GM18861 (cell line): ENCODE measurements around the gene PLPP2.

ENCODE experiments used
- ATAC-seq: cut with Tn5 transposase; IDR thresholded peaks from one replicate; pipeline ENCODE4 v1.9.1; 2021; ENCODE audit not compliant: unreplicated experiment

PLPP2 gene

DNA sequence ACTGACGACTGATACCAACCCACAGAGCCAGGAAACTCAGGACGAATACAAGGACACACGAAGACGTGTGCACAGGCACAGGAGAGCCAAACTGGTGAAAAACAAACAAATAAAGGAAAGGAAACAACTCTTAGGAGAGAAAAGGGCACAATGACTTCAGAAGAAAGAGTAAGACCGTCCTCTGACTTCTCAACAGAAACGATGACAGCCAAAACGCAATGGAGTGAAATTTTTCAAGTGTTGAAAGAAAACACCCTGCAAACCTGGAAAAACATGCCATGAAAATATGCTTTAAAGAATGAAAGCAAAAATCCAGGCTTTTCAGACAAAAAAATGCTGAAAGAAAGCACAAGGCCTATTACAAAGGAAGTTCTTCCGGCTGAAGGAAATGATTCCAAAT lies 24.6 kb upstream of the PLPP2 start:
- ATAC-seq: no peak

DNA sequence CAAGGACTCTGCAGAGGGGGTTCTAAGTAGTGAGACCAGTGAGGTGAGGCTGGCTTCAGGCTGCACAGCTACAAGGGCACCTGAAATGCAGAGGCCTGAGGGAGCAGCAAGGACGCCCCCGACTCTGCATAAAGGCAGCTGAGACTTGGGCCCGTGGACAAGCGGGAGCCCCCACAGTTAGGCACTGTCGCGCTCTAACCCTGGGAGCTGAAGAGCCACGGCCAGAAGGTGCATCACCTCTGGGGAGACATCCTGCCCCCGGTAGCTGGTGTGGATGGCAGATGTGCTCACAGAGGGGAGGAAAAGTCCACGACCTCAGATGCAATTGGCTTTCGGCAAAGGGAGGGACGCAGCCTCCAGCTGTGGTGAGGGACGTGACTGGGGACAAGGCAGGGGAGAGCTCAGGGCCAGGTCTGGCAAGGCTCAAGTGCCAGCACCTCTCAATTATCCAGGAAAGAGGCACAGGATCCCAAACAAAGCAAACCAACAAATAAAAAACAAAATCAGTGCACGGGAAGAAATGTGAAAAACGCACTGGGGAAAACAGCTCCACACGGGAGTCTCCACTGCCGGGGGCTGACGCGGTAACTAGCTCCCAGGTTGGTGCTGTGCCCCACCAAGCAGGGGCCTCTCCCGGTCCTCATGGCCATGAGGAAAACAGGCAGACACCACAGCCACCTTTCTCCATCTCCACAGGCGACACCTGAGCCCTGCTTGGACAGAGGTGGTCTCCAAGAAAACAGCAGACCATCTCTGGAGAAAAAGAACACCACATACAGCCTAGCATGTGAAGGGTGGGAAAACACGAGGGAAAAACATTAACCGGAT lies 23.0 kb upstream of the PLPP2 start:
- ATAC-seq: no peak

DNA sequence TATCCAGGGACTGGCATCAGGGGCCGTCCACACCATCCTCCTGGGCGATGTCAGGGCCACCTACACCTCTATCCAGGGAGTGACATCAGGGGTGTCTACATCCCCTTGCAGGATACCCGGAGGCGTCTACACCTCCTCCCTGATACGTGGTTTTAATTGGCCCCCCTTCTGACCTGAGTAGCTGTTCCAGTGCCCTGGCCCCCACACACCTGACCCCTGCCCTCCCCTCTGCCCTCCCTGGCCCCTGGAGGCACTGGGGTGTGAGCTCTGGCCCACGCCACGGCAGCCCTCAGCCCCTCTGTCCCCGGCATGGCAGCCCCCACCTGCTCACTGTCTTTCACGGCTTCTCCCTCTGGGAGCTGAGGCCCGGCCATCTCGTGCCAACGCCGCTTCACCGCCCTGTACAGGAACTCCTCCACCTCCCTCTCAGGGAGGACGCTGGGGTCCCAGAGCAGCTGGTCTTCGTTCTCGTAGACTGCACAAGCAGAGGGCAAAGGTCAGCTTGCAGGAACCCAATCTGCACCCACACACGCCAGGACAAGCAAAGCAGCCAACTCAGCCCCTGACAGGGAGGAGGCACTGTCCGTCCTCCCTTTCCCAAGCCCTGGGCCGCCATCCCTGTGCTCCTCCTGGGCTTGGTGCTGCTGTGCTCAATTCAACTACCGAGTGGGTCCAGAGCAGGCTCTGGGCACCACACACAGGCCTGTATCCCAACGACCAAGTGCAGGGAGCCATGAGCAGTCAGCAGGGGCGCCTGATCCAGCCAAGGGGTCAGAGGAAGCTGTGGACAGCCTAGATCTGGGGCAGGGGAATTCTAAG lies 22.2 kb upstream of the PLPP2 start:
- no peak for ATAC-seq

DNA sequence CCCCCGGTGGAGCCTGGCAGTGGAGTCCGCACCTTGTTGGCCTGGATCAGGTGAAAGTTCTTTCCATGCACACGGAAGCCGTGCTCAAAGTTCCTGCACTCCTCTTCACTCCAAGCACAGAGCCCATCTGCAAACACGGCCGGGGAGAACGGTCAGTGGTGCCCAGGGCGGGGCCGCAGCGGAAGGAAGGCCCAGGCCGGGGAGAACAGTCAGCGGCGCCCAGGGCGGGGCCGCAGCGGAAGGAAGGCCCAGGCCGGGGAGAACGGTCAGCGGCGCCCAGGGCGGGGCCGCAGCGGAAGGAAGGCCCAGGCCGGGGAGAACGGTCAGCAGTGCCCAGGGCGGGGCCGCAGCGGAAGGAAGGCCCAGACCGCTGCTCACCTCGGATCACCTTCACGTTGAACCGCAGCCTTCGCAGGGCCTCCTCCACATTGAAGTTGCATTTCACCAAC lies 20.6 kb upstream of the PLPP2 start:
- no peak for ATAC-seq

DNA sequence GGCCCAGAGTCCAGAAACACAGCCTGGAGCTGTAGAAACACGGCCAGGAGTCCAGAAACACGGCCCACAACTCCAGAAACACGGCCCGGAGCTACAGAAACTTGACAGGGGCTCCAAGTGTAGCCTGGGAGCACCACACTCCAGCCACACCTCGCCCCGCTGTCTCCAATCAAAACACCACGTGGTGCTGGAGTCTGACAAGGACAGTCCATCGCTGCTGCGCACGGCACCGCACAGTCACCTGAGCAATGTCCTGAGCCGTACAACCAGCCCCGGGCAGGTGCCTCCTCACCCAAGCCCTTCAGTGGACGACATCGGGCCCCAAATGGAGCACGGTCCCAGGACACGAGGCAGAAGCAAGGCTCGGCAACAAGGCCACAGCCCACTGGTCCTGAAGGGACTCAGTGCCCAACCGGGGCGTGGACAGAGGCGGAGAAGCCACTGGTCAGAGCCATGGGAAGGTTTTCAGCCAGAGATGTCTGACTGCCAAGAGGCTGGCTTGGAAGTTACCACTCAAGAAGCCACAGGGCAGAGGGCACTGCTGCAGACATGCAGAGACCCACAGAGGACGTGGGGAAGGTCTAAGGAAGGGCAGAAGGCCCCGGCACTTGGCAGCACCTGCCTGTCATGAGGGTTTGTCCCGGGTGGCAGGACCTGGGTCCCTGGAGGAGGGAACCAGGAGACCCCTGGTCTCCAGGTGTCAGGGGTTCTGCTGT lies 19.7 kb upstream of the PLPP2 start:
- no peak for ATAC-seq

DNA sequence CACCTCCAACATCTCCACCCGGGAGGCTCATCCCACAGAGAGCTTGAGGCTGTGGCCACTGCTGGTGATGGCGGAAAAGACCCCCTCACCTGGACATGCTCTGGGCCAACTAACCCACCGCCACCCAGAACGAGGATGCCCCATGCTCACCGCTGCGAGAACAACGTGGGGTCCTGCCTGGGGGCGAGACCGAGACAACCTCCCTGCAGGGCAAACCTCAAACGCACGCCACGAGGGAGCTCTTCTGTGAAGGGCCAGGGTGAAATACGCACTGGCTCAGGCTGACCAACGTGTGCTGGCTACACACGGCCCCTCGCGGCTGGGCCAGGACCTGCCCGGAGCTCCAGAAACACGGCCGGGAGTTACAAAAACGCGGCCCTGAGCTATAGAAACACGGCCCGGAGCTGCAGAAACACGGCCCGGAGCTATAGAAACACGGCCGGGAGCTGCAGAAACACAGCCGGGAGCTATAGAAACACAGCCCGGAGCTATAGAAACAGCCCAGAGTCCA lies 19.0 kb upstream of the PLPP2 start:
- ATAC-seq: no peak

DNA sequence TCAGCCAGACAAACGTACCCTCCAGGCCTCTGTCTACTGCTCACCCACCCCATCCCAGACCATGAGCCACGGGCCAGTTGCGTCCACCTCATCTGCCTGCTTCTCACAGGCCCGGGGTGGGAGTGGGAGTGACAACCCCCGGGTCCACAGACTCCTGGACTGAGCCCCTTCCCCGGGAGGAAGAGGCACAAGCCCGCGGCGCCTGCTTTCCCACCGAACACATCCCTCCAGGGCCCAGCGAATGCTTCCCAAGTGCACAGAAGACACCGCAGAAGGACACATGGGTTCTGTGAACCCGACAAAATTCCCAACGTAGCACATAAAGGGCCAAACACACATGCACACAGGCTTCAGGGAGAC lies 18.0 kb upstream of the PLPP2 start:
- no peak for ATAC-seq

DNA sequence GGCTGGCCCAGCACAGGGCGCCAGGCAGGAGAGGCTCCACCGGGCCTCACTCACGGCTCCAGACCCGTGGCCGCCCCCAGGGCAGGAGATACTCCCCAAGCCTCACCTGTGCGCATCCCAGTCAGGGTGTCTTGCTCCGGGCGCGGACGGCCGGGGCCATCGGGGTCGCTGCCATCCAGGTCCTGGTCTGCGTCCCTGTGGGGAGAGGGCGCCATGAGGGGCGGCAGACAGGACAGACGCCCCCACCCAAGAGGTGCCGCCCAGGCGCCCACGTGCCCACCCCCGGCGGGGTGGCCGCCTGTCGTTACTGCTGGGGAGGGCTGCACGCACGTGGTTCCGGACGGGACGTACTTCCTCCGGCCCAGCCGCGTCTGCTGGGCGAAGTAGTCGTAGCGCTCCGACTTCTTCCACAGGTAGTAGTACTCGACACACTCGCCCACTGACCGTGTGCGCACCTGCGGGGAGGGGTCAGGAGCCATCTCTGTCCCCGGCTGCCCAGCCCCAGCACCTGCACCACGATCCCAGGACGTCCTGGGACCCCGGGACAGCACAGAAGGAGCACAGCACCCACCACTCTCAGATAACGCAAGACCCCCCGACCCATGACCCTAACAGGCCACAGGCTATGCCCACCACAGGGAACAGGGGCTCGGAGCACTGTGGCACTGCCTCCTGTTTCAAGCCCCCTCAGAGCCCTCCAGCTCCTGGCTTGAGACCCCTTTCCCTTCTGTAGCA lies 17.4 kb upstream of the PLPP2 start:
- no peak for ATAC-seq

DNA sequence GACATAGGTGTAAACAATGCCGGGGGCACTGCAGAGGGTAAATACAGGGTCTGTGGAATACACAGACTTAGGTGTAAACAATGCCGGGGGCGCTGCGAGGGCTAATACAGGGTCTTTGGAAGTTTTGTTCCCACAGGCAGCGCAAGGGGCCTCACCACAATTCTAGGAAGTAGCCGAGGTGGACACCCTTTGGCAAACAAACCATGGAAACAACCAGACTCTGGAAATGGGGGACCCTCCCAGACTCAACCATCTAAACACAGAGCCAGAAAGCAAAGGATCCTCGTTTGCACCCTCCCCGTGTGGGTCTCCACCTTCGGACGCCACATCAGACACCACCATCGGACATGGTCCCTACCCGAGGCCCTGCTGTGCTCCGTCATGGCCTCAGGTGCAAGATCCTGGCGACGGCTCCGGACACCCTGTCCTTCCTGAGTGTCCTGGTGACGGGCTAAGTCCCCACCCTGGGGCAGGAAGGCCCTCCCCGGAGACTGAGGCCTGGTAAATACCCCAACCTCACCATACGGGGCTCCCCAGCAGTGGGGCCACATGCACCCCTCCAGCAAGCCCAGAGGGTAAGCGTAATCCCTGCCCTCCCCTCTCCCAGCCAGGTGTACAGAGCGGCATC lies 16.7 kb upstream of the PLPP2 start:
- ATAC-seq: no peak

DNA sequence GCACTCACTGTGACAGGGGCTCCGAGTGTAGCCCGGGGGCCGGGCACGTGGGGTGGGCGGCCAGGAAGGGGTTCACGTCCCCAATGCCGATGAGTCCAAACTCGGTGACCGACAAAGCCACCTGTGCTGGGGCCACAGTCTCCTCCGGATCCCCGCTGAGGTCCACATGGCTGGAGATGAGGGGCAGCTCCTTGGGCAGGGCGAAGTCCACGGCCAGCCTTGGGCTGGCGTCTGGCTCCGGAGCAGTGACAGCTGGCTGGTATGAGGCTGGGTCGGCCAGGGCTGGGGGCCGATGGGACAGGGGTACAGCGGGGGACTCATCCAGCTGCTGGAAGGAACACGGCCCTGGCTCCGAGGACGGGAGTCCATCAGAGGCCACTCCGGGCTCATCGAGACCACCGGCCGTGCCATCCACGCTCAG lies 15.9 kb upstream of the PLPP2 start:
- no peak for ATAC-seq

DNA sequence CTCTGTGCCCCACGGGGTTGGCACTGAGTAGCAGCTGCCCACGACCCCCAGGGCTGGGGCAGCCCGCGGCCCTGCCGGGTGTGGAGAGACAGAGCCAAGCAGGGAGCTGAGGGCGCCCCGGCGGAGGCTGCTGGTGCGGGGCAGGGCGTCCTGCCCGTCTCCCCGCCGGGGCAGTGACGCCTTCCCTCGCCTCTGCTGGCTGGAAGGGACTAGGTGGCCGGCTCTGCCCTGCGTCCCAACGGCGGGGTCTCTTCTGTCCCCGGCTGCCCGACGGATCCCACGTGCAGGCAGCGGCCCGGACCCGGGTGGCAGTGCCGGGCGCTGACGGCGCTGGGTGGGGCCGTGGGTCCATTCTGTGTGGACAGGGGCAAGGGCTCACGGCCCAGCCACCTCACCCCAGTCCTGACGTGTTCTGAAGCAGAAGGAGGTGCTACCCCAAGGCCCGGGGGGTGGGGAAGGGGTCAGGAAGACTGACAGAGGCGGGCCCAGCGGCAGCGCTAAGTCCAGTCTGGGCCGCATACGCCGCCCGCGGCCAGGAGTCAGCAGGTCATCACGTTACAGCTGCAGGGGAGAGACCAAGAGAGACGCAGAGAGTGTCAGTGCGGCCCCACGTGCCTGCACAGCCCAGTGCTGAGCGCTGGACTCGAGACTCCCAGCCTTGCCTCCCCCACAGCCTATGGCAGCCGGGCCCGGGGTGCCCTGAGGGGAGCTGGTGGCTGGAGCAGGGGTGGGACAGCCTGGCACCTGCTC lies 15.1 kb upstream of the PLPP2 start:
- ATAC-seq: no peak

DNA sequence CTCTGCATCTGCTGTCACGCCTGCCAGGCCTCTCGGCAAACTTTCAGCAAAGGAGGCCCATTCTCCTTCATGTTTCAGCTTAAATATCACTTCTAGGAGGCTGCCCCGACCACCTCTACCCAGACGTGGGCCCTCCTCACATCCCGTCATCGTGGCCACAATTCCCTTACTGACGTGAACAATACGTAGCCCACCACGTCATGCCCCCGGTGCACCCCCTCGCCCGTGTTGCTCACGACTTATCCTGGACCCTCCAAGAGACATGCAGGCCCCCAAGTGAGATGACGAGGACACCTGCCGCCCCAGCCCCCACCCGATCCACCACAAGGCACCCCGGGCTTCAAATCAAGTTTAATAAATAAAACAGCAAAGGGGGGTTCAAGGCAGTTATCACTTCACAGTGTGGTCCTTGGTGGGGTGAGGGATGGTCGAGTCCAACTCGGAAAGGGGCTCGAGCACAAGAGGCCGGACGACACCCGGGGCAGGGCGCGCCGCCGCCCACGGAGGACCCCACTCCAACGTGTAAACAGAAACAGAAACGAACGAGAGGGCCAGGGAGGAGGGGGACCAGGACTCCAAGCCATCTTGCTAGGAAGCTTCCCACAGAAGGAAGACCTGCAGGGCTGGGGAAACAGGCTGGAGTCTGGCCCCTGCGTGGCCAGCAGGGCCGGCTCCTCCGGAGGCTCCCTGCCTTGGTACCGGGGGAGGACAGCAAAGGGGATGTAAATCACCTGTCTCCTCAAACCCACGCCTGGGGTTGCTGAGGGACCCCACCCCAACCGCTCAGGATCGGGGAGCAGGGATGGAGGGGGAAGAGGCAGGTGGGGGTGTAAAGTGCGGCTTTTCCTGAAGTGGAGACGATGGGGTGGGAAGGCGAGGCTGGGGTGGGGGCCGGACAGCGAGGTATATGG lies 14.3 kb upstream of the PLPP2 start:
- no peak for ATAC-seq

DNA sequence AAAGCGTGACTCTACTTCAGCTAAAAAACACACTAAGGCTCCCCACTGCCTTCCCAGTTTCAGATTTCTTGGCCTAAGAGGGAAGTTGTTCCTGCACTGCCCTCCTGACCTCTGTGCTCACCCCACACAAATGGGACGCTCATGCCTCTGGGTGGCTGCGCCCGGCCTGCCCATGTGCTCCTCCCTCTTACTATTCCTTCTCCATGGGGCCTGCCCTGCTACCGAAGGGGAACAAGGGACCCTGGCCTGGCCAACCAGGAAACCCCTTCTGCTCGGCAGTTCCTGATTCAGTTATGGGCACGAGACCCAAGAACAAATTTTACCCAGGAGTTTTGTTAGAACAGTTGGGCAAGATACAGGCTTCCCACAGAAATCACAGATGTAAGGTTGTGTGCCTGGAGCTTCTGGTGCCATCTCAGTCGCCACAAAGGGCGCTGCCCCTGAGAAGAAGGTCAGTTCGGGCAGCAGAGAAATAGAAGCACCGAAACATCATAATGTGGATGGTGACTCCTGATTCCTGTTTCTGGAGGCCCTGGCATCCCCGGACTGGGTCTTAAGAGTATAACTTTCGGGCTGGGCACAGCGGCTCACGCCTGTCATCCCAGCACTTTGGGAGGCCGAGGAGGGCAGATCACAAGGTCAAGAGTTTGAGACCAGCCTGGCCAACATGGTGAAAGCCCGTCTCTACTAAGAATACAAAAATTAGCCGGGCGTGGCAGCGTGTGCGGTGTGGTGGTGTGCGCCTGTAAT lies 5.4 kb upstream of the PLPP2 start:
- ATAC-seq: no peak

DNA sequence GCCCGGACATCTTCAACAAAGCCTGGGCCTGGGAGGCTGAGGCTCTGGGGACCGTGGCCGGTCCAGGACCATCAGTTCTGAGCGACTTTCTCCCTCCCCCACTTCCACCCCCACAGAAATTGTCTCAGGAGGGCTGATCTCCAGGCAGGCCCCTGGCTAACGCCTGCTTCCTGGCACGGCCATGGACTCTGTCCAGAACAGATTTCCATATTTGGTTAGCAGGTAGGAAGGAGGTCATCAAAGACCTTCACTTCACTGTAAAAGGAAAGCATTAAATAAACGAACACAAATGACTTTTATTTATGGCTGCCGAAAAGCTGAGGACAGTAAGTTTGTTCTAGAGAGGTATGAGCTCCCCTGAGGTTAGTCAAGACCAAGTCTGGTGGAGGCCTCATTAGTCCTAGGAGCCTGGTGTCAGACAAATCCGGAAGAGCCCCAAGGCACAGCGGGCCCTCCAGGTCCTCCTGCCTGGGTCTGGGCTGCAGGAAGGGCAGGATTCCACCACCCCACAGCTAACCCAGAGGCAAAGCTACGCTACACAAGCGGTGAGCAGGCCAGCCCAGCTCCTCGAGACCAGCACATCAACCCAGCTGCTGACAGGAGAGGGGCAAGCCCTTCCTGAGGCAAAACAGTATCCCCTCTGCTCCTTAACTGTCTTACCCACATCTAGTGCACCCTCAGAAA lies 4.6 kb upstream of the PLPP2 start:
- ATAC-seq: no peak

DNA sequence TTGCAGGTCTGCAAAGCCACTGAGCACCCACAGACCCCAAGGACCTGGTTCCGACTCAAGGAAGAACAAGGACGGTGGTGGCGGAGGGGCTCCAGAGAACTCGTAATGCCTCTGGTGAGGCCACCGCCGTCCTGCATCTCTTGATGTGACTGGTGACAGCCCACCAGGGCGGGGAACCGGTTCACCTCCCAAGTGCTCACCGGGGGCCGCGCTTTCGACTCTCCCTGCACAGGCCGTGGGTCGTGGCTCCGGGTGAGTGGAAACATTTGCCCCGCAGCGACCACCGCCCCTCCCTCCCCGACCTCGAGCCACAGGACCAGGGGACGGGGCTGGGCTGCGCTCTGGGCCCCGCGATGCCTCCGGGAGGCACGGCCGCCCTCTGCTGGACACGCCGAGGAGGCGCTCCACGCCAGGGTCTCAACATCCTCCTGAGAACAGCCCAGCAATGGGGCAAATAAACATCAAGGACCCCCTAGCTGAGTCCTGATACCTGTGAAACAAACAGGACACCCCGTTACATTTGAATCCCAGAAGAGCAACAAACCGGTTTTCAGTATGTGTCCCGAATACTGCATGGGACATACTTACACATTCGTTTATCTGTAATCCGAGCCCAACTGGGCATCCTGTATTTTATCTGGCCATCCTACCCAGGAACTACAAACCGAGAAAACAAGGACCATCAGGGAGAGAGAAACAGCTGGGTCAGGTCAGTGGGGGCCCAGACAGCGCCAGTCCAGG lies 3.9 kb upstream of the PLPP2 start:
- no peak for ATAC-seq

DNA sequence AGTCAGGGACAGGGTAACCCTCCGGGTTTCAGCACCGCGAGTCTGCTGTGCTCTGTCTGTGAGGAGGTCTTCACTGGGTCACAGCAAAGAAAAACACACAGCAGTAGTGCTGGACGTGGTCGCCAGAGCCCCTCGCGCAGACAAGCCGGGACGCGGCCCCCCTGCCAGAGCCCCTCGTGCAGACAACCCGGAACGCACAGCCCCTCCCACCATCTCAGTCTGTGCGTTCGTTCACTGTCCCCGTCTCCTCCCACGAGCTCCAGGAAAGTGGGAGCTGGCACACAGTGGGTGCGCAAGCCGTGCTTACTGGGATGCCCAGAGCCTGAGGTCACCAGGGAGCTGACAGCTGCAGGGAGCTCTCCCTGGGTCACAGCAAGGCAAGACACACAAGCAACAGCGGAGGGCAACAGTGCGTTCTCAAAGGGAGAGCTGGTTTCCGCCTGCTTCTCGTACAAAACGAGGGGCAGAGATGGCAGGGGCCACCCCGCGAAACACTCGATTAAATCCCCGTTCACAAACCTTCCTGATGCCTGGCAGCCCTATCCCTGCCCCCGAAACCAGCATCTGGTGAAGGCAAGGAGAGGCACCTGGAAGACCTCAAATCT lies 3.2 kb upstream of the PLPP2 start:
- no peak for ATAC-seq
